Gastrocnemius medialis (tissue), 4 donors: ENCODE results near the gene RNF213. TPM values are rescaled to one million over a fixed set of nuclear protein-coding genes. Genes with fewer than 3 reads are reported as not detected.

Source experiments
- ATAC-seq, 2 donors: fragments of 150-250 bp; one replicate each; pipeline ENCODE4 v1.9.1; 2016
- DNase-seq, 2 donors: peaks; one replicate each; pipeline ENCODE4 v3.0.0-alpha.2; 2019
- H3K27ac ChIP-seq, 4 donors: fragments of 200-600 bp; sonication (generic); 1 replicate in 1 of 4; 2 replicates in 3 of 4; pipeline ENCODE4 v1.5.1; 2016 to 2018; ENCODE audit warnings: mild to moderate bottlenecking in 2 of 4, moderate library complexity in 1 of 4
- H3K27me3 ChIP-seq, 3 donors: fragments of 200-600 bp; sonication (generic) in 2 of 3; 1 replicate in 1 of 3; 2 replicates in 2 of 3; pipeline versions ENCODE4 v1.5.1 to v1.6.0; 2016 to 2019; ENCODE audit warnings: mild to moderate bottlenecking in 1 of 3, moderate library complexity in 1 of 3
- H3K36me3 ChIP-seq, 2 donors: fragments of 200-600 bp; sonication (generic) in 1 of 2; one replicate each; pipeline ENCODE4 v1.5.1; 2017 to 2018
- H3K4me1 ChIP-seq, 2 donors: fragments of 200-600 bp; sonication (generic) in 1 of 2; one replicate each; pipeline ENCODE4 v1.5.1; 2016 to 2017; ENCODE audit warnings: mild to moderate bottlenecking in 2 of 2
- H3K4me3 ChIP-seq, 4 donors: fragments of 200-600 bp; sonication (generic) in 3 of 4; 1 replicate in 1 of 4; 2 replicates in 3 of 4; pipeline ENCODE4 v1.5.1; 2016 to 2019; ENCODE audit warnings: mild to moderate bottlenecking in 2 of 4
- H3K9me3 ChIP-seq, 3 donors: fragments of 200-600 bp; sonication (generic) in 2 of 3; 1 replicate in 1 of 3; 2 replicates in 2 of 3; pipeline ENCODE4 v1.5.1; 2016 to 2019
- CTCF ChIP-seq, 5 experiments: fragments of 450-650 bp in 3 of 5; fragments of 200-600 bp in 2 of 5; sonication (generic) in 2 of 5; IDR thresholded peaks in 4 of 5; conservative IDR thresholded peaks in 1 of 5; 1 replicate in 4 of 5; 2 replicates in 1 of 5; pipeline ENCODE4 v1.5.1; 2016 to 2019; ENCODE audit warnings: antibody characterized with exemption in 5 of 5, mild to moderate bottlenecking in 3 of 5, moderate library complexity in 3 of 5
- POLR2A ChIP-seq, 2 donors: fragments of 450-650 bp; IDR thresholded peaks; one replicate each; pipeline ENCODE4 v1.6.1; 2017; ENCODE audit warnings: antibody characterized with exemption in 2 of 2, mild to moderate bottlenecking in 2 of 2, moderate library complexity in 2 of 2
- in situ Hi-C, 4 donors: fragments of 200-750 bp; cut with MboI; loops; one replicate each; pipeline versions ENCODE4 v1.15.0 to v1.8.0; 2017; ENCODE audit warnings: low sequenced_read_pairs in 4 of 4
- intact Hi-C: fragments of 100-400 bp; cut with DNase I; formaldehyde crosslinking; loops from one replicate; pipeline ENCODE4 v1.15.1; 2023; ENCODE audit warnings: low total_unique reads
- total RNA-seq, 4 donors: library from RNA; depleted of rRNA; stranded (reverse); fragments of >200 nt; gene quantifications; one replicate each; pipeline versions ENCODE4 v1.1.0 to v1.2.3, GENCODE V29; 2016

RNF213 gene
- total RNA-seq, 4 donors from 2014 or later, result 24.1 to 51.8 (median 28.6) TPM

GRCh38 chr17:80443916-80444643 lies 183.4 kb downstream of the RNF213 start:
- intact Hi-C loops, result no loop called here
- TF ChIP-seq POLR2A (IDR thresholded peaks at IDR 0.05) (no peak), CTCF (IDR thresholded peaks at IDR 0.05 in 4 of 5, conservative IDR thresholded peaks at IDR 0.05 in 1 of 5) (no peak)
- ATAC-seq (no peak), DNase-seq (no peak)
- Histone ChIP-seq H3K9me3 (no peaks in the 10 kb centered on the region), H3K27me3 (no peaks in the 10 kb centered on the region), H3K36me3 (no peaks in the 10 kb centered on the region), H3K4me3 (no peak overlapping the region), H3K27ac (no peak overlapping the region), H3K4me1 (no peaks in the 10 kb centered on the region)
- in situ Hi-C loops, result no loop called here

- no peaks in the 10 kb centered on the region for H3K4me1 ChIP-seq
- no peaks in the 10 kb centered on the region for H3K9me3 ChIP-seq
- no peaks in the 10 kb centered on the region for H3K36me3 ChIP-seq
- H3K27ac ChIP-seq, result no peak overlapping the region
- intact Hi-C loops, result no loop called here
- no peak for DNase-seq
- no peak for TF ChIP-seq CTCF (IDR thresholded peaks at IDR 0.05 in 4 of 5, conservative IDR thresholded peaks at IDR 0.05 in 1 of 5)
- TF ChIP-seq POLR2A (IDR thresholded peaks at IDR 0.05), result no peak
- in situ Hi-C loops, result no loop called here
- no peak for ATAC-seq
- no peak overlapping the region for H3K4me3 ChIP-seq
- no peaks in the 10 kb centered on the region for H3K27me3 ChIP-seq
These were observed 184.0 kb downstream of the RNF213 start for GRCh38 chr17:80444644-80444979.

GRCh38 chr17:80445007-80445725 lies 184.5 kb downstream of the RNF213 start:
- ATAC-seq (no peak), DNase-seq (no peak)

GRCh38 chr17:80445726-80446110 lies 185.1 kb downstream of the RNF213 start:
- Histone ChIP-seq H3K4me1 (no peaks in the 10 kb centered on the region), H3K36me3 (no peaks in the 10 kb centered on the region), H3K27me3 (no peaks in the 10 kb centered on the region), H3K9me3 (no peaks in the 10 kb centered on the region), H3K4me3 (no peak overlapping the region), H3K27ac (no peak overlapping the region)
- no peak for TF ChIP-seq POLR2A (IDR thresholded peaks at IDR 0.05)
- TF ChIP-seq CTCF (IDR thresholded peaks at IDR 0.05 in 4 of 5, conservative IDR thresholded peaks at IDR 0.05 in 1 of 5), result no peak
- DNase-seq (no peak), ATAC-seq (no peak)
- intact Hi-C loops, result no loop called here
- in situ Hi-C loops, result no loop called here

More at GRCh38 chr17:80445007-80445725, 184.5 kb downstream of the RNF213 start:
- in situ Hi-C loops, result no loop called here
- intact Hi-C loops, result no loop called here
- Histone ChIP-seq H3K27ac (no peak overlapping the region), H3K36me3 (no peaks in the 10 kb centered on the region), H3K9me3 (no peaks in the 10 kb centered on the region), H3K27me3 (no peaks in the 10 kb centered on the region), H3K4me1 (no peaks in the 10 kb centered on the region), H3K4me3 (no peak overlapping the region)
- TF ChIP-seq CTCF (IDR thresholded peaks at IDR 0.05 in 4 of 5, conservative IDR thresholded peaks at IDR 0.05 in 1 of 5) (no peak), POLR2A (IDR thresholded peaks at IDR 0.05) (no peak)
